Erythroblast (primary cell): ENCODE measurements around the gene ZSCAN23.
"Not testable (repeated sequence)": the region's sequence is repeated elsewhere in the genome, so short reads cannot be mapped to it uniquely, and the experiment has no call there.

Experiments
- DNase-seq, 2 experiments: peaks; one replicate each; lab custom pipeline; 2025; lab: John Stamatoyannopoulos, UW
- GATA1 ChIP-seq: IDR thresholded peaks from 2 replicates; pipeline ENCODE4 v1.6.1; 2011; ENCODE audit warnings: low read depth, mild to moderate bottlenecking, control low read depth, low read length, moderate library complexity
- POLR2A ChIP-seq: IDR thresholded peaks from 2 replicates; pipeline ENCODE4 v1.6.1; 2011; ENCODE audit warnings: mild to moderate bottlenecking, low read length

Gene ZSCAN23

GRCh38 chr6:28408076-28408802 is 35.1 kb downstream of the ZSCAN23 start:
- DNase-seq: no peak
- TF ChIP-seq GATA1 (no peak), POLR2A (no peak)

DNA sequence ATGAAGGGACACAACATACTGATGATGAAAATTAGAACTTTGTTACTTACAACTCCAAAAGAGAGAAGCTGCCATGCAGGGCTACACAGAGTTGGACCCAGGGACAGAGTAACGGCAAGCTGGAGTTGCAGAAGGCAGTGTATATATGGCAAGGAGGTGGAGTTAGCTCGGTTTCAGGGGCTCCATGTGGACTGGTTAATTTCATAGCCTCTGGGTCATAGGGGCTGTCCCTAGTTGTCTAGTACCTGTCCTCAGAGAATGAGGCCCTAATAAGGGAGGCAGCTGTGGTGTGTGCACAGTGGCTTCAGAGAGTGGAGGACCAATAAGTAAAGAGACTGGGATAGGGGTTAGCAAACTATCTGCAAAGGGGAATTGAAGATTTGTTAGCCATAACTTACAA is 35.9 kb downstream of the ZSCAN23 start:
- TF ChIP-seq POLR2A (no peak), GATA1 (no peak)
- DNase-seq: no peak

DNA sequence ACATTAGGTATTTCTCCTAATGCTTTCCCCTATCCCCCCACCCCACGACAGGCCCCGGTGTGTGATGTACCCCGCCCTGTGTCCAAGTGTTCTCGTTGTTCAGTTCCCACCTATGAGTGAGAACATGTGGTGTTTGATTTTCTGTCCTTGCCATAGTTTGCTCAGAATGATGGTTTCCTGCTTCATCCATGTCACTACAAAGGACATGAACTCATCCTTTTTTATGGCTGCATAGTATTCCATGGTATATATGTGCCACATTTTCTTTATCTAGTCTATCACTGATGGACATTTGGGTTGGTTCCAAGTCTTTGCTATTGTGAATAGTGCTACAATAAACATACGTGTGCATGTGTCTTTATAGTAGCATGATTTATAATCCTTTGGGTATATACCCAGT is 39.4 kb downstream of the ZSCAN23 start:
- not testable (repeated sequence) for DNase-seq

- no peak for TF ChIP-seq GATA1
Measured at GRCh38 chr6:28402197-28402596, 41.1 kb downstream of the ZSCAN23 start.

DNA sequence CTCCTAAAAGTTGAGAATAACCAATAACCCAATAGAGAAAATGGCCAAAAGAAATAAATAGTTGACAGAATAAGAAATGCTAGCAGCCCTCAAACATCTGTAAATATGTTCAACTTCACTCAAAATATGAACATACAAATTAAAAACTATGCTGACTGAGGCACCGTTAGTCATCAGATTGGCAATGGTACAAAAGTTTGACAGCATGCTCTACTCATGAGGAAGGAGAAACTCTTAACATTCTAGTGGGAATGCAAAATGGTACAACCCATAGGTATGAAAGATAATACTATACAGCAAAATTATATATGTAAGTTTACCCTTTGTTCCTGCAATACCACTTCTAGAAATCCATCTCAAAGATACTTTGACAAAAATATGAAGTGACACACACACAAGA is 42.1 kb downstream of the ZSCAN23 start:
- DNase-seq: peak in 1 of 2 experiments; percentile 5
- TF ChIP-seq POLR2A (no peak), GATA1 (no peak)

More at GRCh38 chr6:28402197-28402596, 41.1 kb downstream of the ZSCAN23 start:
- peak in 1 of 2 experiments; percentile 10 for DNase-seq

DNA sequence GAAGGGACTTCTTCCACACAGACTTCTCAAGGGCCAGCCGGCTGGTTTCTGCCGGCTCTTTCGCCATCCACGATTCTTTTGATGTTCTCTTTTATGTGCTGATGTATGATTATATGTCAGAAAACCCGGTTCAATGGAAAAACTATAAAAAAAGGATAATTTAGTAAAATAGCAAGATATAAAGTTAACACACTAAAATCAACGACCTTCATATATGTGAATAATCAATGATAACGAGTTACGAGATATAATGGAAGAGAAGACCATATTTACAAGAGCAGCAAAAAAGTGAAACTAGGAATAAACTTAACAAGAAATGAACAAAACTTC is 43.2 kb downstream of the ZSCAN23 start:
- TF ChIP-seq POLR2A: no peak
- no peak for TF ChIP-seq GATA1
- DNase-seq: no peak

DNA sequence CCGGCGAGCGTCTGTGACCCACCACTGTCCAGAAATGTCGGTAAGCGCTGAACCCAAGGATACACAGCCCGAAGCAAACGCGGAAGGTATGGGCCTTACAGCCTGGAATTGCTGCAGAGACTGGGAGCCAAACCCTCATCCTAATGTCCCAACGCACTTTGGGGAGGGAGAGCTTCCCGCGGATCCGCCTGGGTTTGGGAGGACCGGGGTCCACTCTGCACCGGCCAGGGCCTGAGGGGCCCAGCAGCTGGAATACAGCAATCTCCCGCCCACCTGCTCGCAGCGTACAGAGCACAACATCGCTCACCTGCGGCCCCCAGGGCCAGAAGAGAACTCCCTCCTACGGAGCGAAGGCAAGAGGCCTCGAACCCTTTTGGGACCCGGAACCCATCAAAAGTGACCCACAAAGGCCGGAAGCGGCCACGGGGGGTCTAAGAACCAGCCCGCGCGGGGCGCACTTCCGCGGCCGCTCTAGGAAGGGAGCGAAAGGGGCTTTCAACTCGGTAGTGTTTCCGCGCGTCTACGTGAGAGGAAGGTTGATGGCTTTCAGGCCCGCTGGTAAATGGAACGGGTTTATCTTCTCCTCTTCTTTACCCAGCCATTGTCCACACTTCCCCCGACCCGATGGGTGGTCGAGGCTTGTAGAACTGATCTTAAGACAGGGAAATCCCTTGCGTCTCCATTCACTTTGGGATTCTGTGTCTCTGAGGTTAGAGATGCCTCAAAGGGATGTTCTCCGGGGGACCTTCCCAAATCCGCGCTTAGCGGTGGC is 43.8 kb downstream of the ZSCAN23 start, which contains the start of gene ZSCAN12:
ZSCAN12 (minus strand) TSS at position 398 of the 772 bp plus-strand sequence. CDS start 1,342 bp downstream, outside the sequence.
- peak; percentile 93 to 95 for DNase-seq
- peak; percentile 73 for TF ChIP-seq POLR2A
- no peak for TF ChIP-seq GATA1

GRCh38 chr6:28395918-28396317 is 47.4 kb downstream of the ZSCAN23 start:
- TF ChIP-seq GATA1 (no peak), POLR2A (no peak)
- no peak for DNase-seq

DNA sequence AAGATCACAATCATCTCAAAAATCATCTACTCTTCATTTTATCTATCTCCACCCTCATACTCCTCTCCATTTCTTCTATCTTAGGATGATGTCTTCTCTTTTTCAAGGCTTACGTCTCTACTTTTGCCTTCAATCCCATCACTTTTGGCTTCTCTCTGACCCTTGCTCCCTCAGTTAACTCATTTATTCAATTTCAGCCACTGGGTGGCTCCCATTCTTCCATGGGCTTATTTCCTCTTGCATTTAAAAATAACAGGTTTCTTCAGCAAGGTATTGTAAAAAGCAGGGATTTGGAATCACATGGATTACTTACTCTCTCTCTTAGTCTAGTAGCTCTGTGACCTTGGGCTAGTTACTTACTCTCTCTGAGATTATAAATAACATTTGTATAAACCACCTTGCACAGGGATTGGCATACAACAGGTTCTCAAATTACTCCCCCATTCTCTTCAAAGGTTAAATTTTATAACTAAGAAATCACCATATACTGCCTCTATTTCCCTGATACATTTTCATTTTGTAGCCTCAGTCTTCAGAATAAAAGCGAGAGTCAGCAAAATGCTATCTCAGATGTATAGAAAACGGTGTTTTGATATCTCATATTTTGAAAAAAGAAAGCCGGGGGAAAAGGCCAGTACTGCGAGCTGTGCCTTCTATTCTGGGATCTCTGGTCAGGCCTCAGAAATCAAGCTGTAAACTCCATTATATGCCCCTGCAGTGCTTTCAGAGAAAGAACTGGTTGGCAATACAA is 49.2 kb downstream of the ZSCAN23 start:
- TF ChIP-seq GATA1 (no peak), POLR2A (no peak)
- DNase-seq: no peak

- no peak for DNase-seq
- TF ChIP-seq POLR2A (no peak), GATA1 (no peak)
Measured at GRCh38 chr6:28390688-28391087, 52.6 kb downstream of the ZSCAN23 start.

GRCh38 chr6:28384143-28384533 is 59.2 kb downstream of the ZSCAN23 start:
- DNase-seq: peak in 1 of 2 experiments; percentile 27
- TF ChIP-seq GATA1: no peak
- no peak for TF ChIP-seq POLR2A

- TF ChIP-seq GATA1: no peak
- peak; percentile 66 for TF ChIP-seq POLR2A
- DNase-seq: peak; percentile 86 to 93
Measured at GRCh38 chr6:28383235-28384142, 59.8 kb downstream of the ZSCAN23 start.
